AG04449 (cell line): ENCODE data around the gene ZNF335.
A peak's percentile ranks its signal among the peaks of the same experiment; 100 is the strongest.

Experiments
- CTCF ChIA-PET: fragments of 350-600 bp; formaldehyde crosslinking; extraction: SDS; loops from one replicate; lab custom pipeline; 2021; ENCODE audit warnings: antibody characterized with exemption; lab: Yijun Ruan, JAX
- POLR2A ChIA-PET: fragments of 400-600, 350-600 bp; formaldehyde crosslinking; extraction: SDS; loops from one replicate; lab custom pipeline; 2020; ENCODE audit warnings: antibody characterized with exemption, inconsistent platforms; lab: Yijun Ruan, JAX
- DNase-seq: peaks from one replicate; pipeline ENCODE4 v3.0.0-alpha.2; 2010; ENCODE audit warnings: low read depth, low spot score
- H3K4me3 ChIP-seq: 2 replicates; pipeline ENCODE4 v1.5.1; 2011; ENCODE audit warnings: low read depth, mild to moderate bottlenecking, control low read depth, low read length
- CTCF ChIP-seq: IDR thresholded peaks from one replicate; pipeline ENCODE4 v1.5.1; 2011; ENCODE audit warnings: mild to moderate bottlenecking, moderate library complexity, low read length, control low read depth, inconsistent platforms; ENCODE audit not compliant: insufficient read depth; ENCODE audit errors: missing control alignments

The ZNF335 gene

GRCh38 chr20:45971675-45972499 is at the start of gene ZNF335:
Gene ZNF335 (minus strand): TSS chr20:45972203. CDS start chr20:45971410, 793 bp downstream.
- peak within 1 kb of the TSS; percentile 97 for H3K4me3 ChIP-seq
- peak; percentile 82 for DNase-seq
- POLR2A ChIA-PET = interaction anchor here (1.0 to 2.5 kb wide), 4 partner anchors 11 to 192 kb away, joined by 3 to 11 read pairs (median 3); partner anchors contain the start of genes CTSA and SNX21
- CTCF ChIA-PET = interaction anchor here (1.0 to 8.7 kb wide), 12 partner anchors 12 to 194 kb away, joined by 3 to 125 read pairs (median 33); partner anchors contain the start of genes CTSA, NEURL2, PCIF1 and SPATA25
- peak; percentile 38 for TF ChIP-seq CTCF

DNA sequence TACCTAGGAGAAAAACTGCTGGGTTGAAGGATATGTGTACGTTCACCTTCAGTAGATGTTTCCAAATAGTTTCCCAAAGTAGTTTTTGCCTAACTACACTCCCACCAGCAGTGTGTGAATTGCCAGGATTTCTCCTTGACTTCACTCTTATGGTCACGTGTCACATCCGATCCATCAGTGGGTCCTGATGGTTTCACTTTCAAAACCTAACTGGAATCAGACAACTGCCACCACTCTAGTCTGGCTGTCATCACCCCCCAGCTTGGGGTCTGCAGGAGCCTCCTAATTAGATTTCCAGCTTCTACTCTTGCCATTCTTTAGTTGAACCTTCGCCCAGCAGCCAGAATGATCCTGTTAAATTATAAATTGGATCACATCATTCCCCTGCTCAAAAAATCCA is 48.6 kb upstream of the ZNF335 start:
- ChIA-PET CTCF (interaction anchor here (1.0 to 1.3 kb wide), 2 partner anchors 9 to 34 kb away, joined by 3 read pairs; no protein-coding TSS in a partner anchor), POLR2A (no interaction called here)
- TF ChIP-seq CTCF = no peak
- DNase-seq = no peak
- H3K4me3 ChIP-seq = no peak overlapping the region

DNA sequence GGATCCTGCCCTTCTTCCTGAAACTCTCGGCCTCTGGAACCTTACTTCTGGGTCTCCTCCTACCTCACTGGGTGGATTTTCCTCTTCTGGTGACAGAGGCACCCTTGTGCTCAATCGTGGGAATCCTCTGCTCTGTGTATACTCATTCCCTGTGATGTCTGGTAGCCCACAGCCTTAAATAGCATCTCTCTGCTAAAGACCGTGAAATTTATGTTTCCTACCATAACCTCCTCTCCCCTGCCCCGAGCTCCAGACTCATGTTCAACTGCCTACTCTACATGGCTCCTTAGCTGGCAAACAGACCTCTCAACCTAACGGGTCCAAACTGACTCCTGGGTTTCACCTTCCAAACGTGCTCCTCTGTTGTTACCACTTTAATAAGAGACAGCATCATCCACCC is 46.6 kb upstream of the ZNF335 start:
- no peak overlapping the region for H3K4me3 ChIP-seq
- no peak for DNase-seq
- CTCF ChIA-PET = interaction anchor here (1.0 to 1.2 kb wide), 2 partner anchors 33 to 248 kb away, joined by 3 read pairs; no protein-coding TSS in a partner anchor
- TF ChIP-seq CTCF = no peak
- POLR2A ChIA-PET = no interaction called here

DNA sequence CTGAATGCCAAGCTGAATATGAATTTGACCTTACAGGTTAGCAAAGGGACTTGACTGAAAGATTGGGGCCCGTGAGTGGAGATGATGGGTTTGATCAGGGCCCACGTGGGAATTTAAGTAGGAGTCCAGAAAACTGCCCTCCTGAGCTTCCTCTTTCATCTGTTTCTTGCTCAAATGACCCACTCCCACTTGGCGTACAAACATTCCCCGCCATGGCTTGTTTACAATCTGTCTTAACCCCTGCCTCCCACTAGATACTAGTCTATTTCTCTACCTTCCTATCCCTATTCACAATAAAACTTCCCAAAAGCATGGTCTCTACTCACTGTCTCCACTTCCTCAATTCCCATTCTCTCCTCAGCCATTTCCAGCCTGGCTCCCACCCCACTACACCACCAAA is 46.1 kb upstream of the ZNF335 start:
- TF ChIP-seq CTCF = no peak
- CTCF ChIA-PET = interaction anchor here (1.0 to 1.6 kb wide), 4 partner anchors 10 to 331 kb away, joined by 3 to 6 read pairs (median 3); partner anchors contain the start of gene SLC12A5
- POLR2A ChIA-PET = no interaction called here
- DNase-seq = no peak
- no peak overlapping the region for H3K4me3 ChIP-seq

- POLR2A ChIA-PET = no interaction called here
These were observed 45.3 kb upstream of the ZNF335 start for GRCh38 chr20:46017272-46017671.

More at GRCh38 chr20:46017272-46017671, 45.3 kb upstream of the ZNF335 start:
- H3K4me3 ChIP-seq = no peak overlapping the region
- no peak for DNase-seq
- CTCF ChIA-PET = interaction anchor here (0.7 to 1.6 kb wide), 4 partner anchors 11 to 332 kb away, joined by 3 to 6 read pairs (median 4); partner anchors contain the start of gene SLC12A5
- no peak for TF ChIP-seq CTCF
